ENCODE data around the gene GPX2. TPM values are rescaled to one million over a fixed set of nuclear protein-coding genes. Genes with fewer than 3 reads are reported as not detected.

Gene GPX2
- total RNA-seq, 1 experiment from 2014 or later, result 4.3 TPM

DNA sequence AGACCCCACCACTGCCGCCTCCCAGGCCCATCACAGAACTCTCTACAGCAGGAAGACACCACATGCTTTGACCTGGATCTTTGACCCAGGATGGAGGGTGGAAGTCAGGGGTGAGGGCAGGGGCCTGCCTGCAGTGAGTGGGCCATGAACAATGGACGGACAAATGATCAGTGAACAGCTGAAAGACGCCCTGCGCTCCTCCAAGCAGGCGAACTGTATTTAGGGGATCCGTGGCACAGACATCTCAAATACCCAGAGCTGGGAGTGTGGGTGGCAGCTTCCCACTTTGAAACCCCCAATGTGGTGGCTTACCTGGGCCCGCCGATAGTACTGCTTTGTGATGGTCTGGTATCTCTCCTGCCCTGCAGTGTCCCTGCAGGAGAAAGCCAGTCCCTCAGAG lies 8.7 kb upstream of the GPX2 start:
- CTCF ChIA-PET, result no interaction called here
- H3K79me2 ChIP-seq (ENCODE audit: low read length), result no peaks in the 10 kb centered on the region
- no peaks in the 10 kb centered on the region for H3K27me3 ChIP-seq (ENCODE audit: low read length)
- no peaks in the 10 kb centered on the region for H3K9me2 ChIP-seq (replicated peaks; ENCODE audit: low read length)
- no peak overlapping the region for H3K4me3 ChIP-seq (ENCODE audit: low read length)
- H3K9ac ChIP-seq (ENCODE audit: low read length), result no peak overlapping the region
- intact Hi-C loops (cut with micrococcal nuclease), result no loop called here
- H3K9me3 ChIP-seq (ENCODE audit: low read length), result no peaks in the 10 kb centered on the region
- BruUV-seq (replicated peaks), result no TSS peak
- no peak overlapping the region for H2AFZ ChIP-seq (ENCODE audit: low read length)
- TF ChIP-seq, protein P1, sequence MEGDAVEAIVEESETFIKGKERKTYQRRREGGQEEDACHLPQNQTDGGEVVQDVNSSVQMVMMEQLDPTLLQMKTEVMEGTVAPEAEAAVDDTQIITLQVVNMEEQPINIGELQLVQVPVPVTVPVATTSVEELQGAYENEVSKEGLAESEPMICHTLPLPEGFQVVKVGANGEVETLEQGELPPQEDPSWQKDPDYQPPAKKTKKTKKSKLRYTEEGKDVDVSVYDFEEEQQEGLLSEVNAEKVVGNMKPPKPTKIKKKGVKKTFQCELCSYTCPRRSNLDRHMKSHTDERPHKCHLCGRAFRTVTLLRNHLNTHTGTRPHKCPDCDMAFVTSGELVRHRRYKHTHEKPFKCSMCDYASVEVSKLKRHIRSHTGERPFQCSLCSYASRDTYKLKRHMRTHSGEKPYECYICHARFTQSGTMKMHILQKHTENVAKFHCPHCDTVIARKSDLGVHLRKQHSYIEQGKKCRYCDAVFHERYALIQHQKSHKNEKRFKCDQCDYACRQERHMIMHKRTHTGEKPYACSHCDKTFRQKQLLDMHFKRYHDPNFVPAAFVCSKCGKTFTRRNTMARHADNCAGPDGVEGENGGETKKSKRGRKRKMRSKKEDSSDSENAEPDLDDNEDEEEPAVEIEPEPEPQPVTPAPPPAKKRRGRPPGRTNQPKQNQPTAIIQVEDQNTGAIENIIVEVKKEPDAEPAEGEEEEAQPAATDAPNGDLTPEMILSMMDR (conservative IDR thresholded peaks at IDR 0.05; ENCODE audit: low read depth, low read length), result no peak
- TF ChIP-seq EZH2 (IDR thresholded peaks at IDR 0.05; ENCODE audit: low read length, unreplicated experiment), result no peak
- no peak for TF ChIP-seq EZH2phosphoT487 (IDR thresholded peaks at IDR 0.05; ENCODE audit: borderline replicate concordance, low read length)
- H3K4me2 ChIP-seq (ENCODE audit: low read length), result no peak overlapping the region
- no peak overlapping the region for H3K27ac ChIP-seq (ENCODE audit: low read length)
- no peak for ATAC-seq
- POLR2A ChIA-PET (ENCODE audit: unreplicated experiment), result no interaction called here
- DNase-seq, result no peak
- H3F3A ChIP-seq (ENCODE audit: low read length, unreplicated experiment), result no peaks in the 10 kb centered on the region
- H3K4me1 ChIP-seq (ENCODE audit: insufficient read depth, low read length), result no peaks in the 10 kb centered on the region
- no peaks in the 10 kb centered on the region for H4K20me1 ChIP-seq (ENCODE audit: low read length)
- no peaks in the 10 kb centered on the region for H3K36me3 ChIP-seq (ENCODE audit: low read depth, low read length)

GRCh38 chr14:64950889-64951288 lies 8.3 kb upstream of the GPX2 start:
- Histone ChIP-seq H4K20me1 (ENCODE audit: low read length) (no peaks in the 10 kb centered on the region), H3F3A (ENCODE audit: low read length, unreplicated experiment) (no peaks in the 10 kb centered on the region), H3K79me2 (ENCODE audit: low read length) (no peaks in the 10 kb centered on the region), H3K4me3 (ENCODE audit: low read length) (no peak overlapping the region), H3K4me1 (ENCODE audit: insufficient read depth, low read length) (no peaks in the 10 kb centered on the region), H3K9ac (ENCODE audit: low read length) (no peak overlapping the region), H2AFZ (ENCODE audit: low read length) (no peak overlapping the region), H3K4me2 (ENCODE audit: low read length) (no peak overlapping the region), H3K9me2 (replicated peaks; ENCODE audit: low read length) (no peaks in the 10 kb centered on the region), H3K9me3 (ENCODE audit: low read length) (no peaks in the 10 kb centered on the region), H3K36me3 (ENCODE audit: low read depth, low read length) (no peaks in the 10 kb centered on the region), H3K27ac (ENCODE audit: low read length) (no peak overlapping the region), H3K27me3 (ENCODE audit: low read length) (no peaks in the 10 kb centered on the region)
- ATAC-seq (no peak), DNase-seq (no peak)
- CTCF ChIA-PET, result no interaction called here
- no TSS peak for BruUV-seq (replicated peaks)
- POLR2A ChIA-PET (ENCODE audit: unreplicated experiment), result interaction anchor here (0.5 kb wide), 1 partner anchor 1078 kb away, joined by 11 read pairs; no protein-coding TSS in a partner anchor
- TF ChIP-seq, protein P1 (conservative IDR thresholded peaks at IDR 0.05; ENCODE audit: low read depth, low read length), result no peak
- TF ChIP-seq EZH2 (IDR thresholded peaks at IDR 0.05; ENCODE audit: low read length, unreplicated experiment) (no peak), EZH2phosphoT487 (IDR thresholded peaks at IDR 0.05; ENCODE audit: borderline replicate concordance, low read length) (no peak)
- intact Hi-C loops (cut with micrococcal nuclease), result no loop called here

DNA sequence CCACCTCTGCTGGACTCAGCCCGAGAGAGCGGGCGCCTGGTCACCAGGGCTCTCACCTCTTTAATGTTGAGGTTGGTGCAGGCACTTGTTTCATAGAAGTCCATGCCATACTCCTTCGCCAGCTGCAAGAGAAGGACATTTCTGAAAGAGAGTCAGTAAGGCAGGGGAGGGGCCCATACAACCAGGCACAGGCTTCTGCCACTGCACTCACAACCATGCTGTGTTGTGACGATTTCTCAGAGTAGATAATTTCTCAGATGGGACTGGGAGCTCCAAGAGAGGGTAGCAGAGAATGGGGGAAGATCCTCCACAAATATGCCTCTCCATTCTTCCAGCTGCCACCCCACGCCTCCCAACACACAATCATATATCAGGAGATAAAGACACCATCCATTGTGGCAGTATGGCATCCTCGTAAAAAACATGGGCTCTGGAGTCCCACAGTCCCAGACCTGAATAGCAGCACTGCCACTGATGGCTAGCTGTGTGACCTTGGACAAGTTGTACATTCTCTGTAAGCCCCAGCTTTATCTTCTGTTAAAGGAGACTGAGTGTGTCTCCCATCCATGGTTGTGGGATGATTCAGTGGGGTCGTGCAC lies 6.2 kb upstream of the GPX2 start:
- TF ChIP-seq, protein P1 (conservative IDR thresholded peaks at IDR 0.05; ENCODE audit: low read depth, low read length), result no peak
- TF ChIP-seq EZH2phosphoT487 (IDR thresholded peaks at IDR 0.05; ENCODE audit: borderline replicate concordance, low read length) (no peak), EZH2 (IDR thresholded peaks at IDR 0.05; ENCODE audit: low read length, unreplicated experiment) (no peak)
- no peak overlapping the region for H3K4me2 ChIP-seq (ENCODE audit: low read length)
- intact Hi-C loops (cut with micrococcal nuclease), result no loop called here
- H4K20me1 ChIP-seq (ENCODE audit: low read length), result no peaks in the 10 kb centered on the region
- CTCF ChIA-PET, result no interaction called here
- H3F3A ChIP-seq (ENCODE audit: low read length, unreplicated experiment), result no peaks in the 10 kb centered on the region
- POLR2A ChIA-PET (ENCODE audit: unreplicated experiment), result no interaction called here
- no peak for ATAC-seq
- H2AFZ ChIP-seq (ENCODE audit: low read length), result no peak overlapping the region
- no peaks in the 10 kb centered on the region for H3K4me1 ChIP-seq (ENCODE audit: insufficient read depth, low read length)
- no peaks in the 10 kb centered on the region for H3K9me2 ChIP-seq (replicated peaks; ENCODE audit: low read length)
- no peaks in the 10 kb centered on the region for H3K27me3 ChIP-seq (ENCODE audit: low read length)
- H3K9ac ChIP-seq (ENCODE audit: low read length), result no peak overlapping the region
- BruUV-seq (replicated peaks), result no TSS peak
- DNase-seq, result no peak
- no peaks in the 10 kb centered on the region for H3K79me2 ChIP-seq (ENCODE audit: low read length)
- H3K9me3 ChIP-seq (ENCODE audit: low read length), result no peaks in the 10 kb centered on the region
- H3K27ac ChIP-seq (ENCODE audit: low read length), result no peak overlapping the region
- no peak overlapping the region for H3K4me3 ChIP-seq (ENCODE audit: low read length)
- no peaks in the 10 kb centered on the region for H3K36me3 ChIP-seq (ENCODE audit: low read depth, low read length)

Measured in PC-3 (cell line).